ENCODE data around the gene MYO9A.

- TF ChIP-seq TAF1 (IDR thresholded peaks at IDR 0.05; ENCODE audit: borderline replicate concordance, low read depth, low read length), result no peak
- no peak for TF ChIP-seq POLR2A (IDR thresholded peaks at IDR 0.05; ENCODE audit: low read depth, low read length)
- no peak for TF ChIP-seq POLR2AphosphoS5 (IDR thresholded peaks at IDR 0.05; ENCODE audit: low read depth, low read length)
Observed at GRCh38 chr15:71786673-71787072, 331.3 kb downstream of the MYO9A start.

All from GM12892 (cell line).